ENCODE results near the gene S100A7A.
"Not testable (repeated sequence)": the region's sequence is repeated elsewhere in the genome, so short reads cannot be mapped to it uniquely, and the experiment has no call there.

The S100A7A gene

DNA sequence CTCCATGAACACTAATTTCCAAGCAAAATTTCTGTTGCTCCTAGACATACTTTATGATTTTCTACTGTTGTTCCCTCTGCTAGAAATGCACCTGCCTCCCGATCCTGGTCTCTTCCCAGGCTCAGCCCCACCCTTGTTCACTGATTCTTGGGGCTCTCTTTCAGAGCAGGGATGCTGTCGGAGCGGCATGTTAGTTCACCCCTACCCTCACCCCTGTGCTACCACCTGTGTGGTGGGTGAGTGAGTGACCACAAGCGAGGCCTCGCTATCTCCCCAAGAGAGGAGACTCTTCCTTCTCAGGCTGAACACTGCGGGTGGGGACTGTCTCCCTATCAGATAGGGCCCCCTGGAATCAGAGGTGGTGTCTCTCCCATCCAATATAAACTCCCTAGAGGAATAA, 20.5 kb upstream of the S100A7A start:
- no peak for DNase-seq

DNA sequence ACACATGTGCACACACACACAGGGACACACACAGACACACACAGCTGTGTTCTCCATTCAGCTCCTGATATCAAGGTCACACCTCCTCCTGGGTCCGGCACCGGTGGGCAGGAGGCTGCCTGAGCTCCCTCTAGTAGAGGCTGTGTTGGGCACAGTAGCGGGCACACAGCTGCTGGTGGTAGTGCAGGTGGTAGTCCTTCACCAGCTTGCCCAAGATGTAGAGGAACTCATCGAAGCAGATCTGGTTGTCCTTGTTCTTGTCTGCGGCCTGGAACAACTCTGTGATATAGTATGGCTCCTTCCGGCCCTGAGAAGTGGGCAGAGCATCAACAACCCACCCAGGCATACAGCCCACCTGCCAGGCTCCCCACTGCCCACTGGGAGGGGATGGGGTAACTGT, 19.9 kb upstream of the S100A7A start:
- DNase-seq: no peak

DNA sequence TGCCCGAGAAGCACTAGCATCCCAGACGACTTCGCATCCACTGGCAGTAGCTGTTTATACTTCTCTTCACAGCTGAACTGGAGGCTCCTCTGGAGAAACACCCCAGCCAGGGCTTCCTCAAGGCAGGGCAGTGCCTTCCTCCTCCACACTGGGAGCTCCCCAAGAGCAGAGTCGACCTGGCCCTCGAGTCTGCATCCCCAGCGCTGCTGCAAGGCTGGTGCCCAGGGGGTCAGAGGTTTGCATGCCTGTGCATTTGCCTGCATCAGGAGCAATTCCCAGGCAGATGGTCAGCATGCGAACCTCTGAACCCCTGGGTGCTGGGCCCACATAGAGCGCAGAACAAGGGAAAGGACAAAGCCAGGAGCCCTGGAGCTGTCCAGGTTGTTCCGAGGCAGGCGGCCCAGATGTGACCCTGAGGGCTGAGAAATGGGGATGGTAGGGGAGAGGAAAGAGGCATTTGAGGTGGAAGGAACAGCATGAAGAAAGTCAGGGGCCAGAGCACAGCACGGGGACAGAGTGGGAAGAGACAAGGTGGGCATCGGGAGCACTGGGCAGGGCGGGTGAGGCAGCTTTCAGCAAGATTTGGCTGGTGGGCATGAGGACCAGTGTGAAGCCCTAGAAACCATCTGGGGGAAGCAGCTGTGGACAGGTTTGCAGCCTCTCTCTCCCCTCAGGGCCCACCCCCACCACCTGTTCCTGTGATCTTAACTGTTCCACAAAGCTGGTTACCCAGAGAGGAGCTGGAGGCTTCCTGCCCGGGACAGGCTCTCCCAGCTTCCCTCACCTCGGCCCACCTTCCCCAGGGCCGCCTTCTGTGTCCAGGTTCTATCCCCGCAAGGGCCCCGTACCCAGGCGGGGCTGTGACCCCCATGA, 19.0 kb upstream of the S100A7A start:
- no peak for DNase-seq

DNA sequence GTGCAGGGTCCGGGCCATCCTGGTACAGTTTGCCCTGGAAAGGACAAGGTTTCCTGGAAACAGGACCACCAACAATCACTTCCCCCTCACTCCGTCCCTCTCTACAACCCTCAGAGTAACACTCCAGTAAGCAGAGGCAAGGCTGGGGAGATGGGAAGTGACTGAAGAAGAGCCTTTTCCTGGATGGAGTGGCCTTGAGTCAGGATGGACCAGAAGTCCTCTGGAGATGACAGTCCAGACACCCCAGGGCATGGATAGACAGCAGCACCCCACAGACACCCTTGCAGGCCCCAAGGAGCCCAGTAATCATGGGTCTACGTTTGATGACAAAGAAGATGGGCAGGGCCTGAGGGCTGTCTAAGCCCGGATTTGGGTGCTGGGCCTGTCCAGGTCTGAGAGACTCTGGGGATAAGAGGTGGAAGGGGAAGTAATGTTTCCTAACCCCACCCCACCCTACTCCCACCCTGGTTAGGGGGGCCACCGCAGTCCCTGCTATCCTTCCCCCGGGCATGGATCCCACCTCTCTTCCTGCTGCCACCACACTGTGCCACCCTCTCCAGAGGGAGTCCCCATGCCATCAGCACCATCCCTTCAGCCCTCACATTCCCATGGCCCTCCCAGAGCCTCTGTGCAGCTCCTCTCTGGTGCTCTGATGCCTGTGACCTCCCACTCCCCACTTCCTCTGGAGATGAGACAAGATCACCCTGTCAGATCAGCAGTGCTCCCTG, 18.2 kb upstream of the S100A7A start:
- no peak for DNase-seq

DNA sequence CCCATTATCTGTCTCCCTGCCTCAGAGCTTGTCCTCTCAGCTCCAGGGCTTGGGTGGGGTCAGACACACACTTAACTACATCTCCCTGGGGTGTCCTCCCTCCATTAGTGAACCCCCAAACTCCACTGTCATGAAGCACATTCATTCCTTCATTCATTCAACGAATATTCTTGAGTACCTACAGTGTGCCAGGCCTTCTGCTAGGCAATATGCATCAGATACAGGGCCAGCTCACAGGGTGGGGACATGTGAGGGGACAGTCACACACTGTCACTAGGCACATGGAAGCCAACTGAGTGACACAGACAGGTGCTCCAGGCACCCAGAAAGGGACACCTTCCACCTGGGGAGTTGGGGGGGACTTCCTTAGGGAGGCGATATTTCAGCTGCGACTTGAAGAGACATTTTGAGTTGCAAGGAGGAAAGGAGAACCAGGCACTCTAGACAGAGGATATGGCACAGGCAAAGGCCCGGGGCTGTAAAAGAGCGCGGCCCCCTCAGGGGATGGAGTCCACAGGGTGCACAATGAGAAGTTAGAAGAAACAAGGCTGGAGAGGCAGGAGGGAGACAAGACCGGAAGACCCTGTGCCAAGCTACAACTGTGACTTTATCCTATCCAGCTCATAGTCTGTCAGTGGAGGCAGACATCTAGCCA, 16.8 kb upstream of the S100A7A start:
- DNase-seq: no peak

- no peak for DNase-seq
Measured at GRCh38 chr1:153400244-153400643, 16.1 kb upstream of the S100A7A start.

DNA sequence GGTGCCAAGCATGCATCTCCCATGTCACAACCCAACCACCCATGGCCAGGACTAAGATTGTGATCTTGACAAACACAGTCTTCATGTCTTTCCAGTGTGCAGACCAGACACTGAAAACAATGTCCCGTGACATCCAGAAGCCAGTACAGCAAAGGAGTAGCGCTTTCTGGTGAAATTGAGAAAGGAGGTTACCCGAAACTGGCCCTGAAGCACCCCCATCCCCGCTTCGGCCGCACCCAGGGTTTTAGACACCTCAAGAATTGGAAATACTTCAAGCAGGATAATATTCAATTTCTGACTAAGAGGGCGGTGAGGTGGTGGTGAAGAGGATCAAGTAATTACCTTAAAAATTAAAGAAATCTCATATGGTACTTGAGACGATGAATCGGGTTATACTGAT, 14.9 kb upstream of the S100A7A start:
- no peak for DNase-seq

DNA sequence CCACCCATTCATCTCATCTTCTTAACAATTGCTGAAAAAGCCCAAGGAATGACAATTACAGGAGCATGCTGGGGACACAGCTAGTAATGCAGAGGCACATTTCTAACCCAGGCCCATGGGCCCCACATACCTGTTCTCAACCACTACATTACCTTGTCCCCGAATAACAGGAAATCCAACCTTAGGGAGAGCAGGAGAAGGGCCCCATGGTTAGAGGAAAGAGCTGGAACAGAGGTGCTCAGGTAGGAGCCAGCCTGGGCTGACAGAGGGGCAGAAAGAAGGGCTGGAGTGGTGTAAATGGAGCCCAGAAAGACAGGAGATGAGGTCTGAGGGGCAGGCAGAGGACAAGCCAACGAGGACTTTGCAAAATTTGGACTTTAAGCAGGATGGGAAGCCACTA, 14.1 kb upstream of the S100A7A start:
- no peak for DNase-seq

GRCh38 chr1:153403421-153404085, 12.8 kb upstream of the S100A7A start:
- no peak for DNase-seq

GRCh38 chr1:153404086-153404635, 12.2 kb upstream of the S100A7A start:
- no peak for DNase-seq

DNA sequence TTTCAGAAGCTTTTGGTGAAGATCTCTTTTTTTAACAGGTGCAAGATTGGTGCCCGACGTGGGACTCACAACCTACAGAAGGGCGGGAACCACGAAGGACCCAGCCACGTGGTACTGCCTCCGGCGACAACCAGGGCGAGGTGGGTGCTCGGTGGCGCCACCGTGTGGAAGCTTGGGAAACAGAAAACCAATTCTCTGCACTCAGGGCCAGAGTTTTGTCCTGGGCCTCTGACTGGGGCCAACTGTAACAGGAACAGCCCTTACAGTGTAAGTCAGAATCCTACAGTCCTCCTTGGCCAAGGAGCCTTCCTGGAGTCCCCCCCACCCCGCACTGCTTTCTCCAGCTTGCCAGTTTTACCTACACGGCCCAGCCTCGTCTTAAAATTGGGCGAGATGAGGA, 11.6 kb upstream of the S100A7A start:
- no peak for DNase-seq

DNA sequence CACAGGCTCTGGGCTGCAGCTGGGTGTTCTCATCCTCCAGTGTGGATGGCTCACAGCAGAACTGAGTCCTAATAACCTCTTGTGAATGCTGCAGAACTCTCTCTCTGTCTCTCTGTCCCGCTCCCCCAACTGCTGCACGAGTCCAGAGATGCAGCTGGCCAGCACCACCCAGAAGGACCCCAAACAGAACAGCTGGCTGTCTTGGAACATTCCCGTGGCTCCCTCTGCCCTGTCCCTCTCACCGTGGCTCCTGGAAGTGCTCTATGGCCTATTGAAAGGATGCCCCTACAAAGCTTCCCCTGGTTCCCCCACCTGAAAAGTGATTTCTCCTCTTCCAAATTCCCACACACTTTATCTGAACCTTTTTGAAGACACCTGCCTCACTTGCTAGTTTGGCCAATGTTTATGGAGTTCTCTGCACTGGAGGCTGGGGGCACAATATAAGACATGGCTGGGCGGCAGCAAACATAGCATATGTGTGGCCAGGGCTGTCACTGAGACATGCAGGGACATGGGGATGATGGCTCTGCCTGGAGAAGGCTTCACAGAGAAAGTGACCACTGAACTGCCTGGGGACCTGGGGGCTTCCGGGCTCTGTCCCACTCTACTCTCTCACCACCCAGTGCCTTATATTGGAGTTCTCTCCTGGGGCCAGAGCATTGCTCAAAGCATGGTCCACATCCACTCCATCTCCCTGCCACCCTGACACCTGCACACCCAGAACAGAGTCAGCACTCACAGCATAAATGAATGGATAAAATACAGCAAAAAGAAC, 10.3 kb upstream of the S100A7A start:
- DNase-seq: not testable (repeated sequence)

DNA sequence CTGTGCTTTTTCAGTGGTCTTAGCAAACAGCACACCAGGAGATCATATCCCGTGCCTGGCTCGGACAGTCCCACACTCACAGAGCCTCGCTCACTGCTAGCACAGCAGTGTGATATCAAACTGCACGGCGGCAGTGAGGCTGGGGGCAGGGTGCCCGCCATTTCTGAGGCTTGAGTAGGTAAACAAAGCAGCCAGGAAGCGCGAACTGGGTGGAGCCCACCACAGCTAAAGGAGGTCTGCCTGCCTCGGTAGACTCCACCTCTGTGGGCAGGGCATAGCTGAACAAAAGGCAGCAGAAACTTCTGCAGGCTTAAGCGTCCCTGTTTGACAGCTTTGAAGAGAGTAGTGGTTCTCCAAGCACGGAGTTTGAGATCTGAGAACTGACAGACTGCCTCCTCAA, 9.0 kb upstream of the S100A7A start:
- peak; percentile 21 for DNase-seq

DNA sequence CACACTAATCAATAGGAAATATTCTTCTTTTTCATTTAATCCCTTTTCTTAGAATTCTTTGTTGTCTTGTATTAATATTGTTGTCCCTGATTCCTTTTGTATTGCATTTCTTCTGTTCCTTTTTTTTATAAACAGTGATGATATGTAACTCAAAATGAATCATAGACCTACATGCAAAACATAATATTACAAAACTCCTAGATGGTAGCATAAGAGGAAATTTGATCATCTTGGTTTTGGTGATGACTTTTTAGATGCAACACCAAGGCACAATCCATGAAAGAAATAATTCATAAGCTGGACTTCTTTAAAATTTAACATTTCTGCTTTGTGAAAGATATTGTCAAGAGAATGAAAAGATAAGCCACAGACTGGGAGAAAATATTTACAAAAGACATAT, 2.4 kb upstream of the S100A7A start:
- not testable (repeated sequence) for DNase-seq

- no peak for DNase-seq
Measured at GRCh38 chr1:153417136-153417888, 992 bp downstream of the S100A7A start.

DNA sequence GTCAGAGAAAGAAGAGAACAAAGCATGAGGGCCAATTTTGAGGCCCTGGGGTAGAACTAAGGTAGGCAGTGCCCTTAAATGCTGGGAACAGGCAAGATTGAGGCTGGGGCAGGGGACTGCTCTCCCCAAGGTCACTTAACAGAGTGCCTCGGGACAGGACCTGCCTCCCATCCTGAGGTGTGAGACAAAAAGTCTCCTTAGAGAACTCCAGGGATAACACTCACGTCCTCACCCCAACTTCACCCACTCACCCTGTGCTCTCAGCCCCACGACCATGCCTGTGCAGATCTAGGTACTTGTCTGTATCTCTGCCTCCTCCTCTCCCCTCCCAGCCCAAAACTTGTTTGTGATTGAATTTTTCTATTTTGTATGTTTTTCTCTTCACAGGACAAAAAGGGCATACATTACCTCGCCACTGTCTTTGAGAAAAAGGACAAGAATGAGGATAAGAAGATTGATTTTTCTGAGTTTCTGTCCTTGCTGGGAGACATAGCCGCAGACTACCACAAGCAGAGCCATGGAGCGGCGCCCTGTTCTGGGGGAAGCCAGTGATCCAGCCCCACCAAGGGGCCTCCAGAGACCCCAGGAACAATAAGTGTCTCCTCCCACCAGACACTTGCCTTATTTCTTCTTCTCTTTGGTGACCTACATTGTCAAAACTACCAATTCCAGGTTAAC, 2.6 kb downstream of the S100A7A start:
- not testable (repeated sequence) for DNase-seq

DNA sequence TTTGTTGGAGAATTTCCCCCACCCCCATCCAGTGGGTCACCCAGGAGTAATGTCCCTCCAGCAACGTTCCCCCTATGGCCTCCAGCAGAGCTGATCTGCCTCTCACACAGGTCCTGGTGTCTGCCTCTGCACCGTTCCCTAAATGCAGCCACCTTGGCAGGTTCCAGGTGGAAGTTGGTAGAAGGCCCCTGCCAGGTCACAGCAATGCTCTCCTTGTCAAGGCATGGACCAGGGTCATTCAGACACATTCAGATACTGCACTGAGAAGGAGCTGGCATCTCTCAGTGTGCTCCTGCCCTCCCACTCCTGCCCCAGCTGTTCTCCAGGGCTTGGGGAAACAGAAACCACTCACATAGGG, 3.1 kb downstream of the S100A7A start:
- DNase-seq: not testable (repeated sequence)

DNA sequence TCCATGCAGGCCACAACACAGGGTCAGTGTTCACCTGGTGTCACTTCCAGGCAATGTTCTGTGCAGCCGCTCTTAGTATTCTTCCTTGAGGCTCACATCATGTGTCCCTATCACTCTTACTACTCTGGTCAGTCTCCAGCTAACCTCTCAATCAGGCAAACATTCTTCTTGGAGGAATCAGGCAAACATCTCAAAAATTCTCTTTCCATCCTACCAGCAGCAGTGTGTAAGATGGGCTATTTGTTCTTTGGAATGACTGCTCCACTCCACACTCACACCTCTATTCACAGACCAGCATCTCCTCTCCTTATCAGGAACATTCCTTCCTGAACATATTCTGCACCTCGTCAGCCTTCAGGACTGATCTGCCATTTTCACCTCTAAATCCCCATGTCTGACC, 4.0 kb downstream of the S100A7A start:
- DNase-seq: no peak

GRCh38 chr1:153422450-153423068, 6.2 kb downstream of the S100A7A start:
- no peak for DNase-seq

GRCh38 chr1:153426809-153427208, 10.5 kb downstream of the S100A7A start:
- DNase-seq: no peak

All from NCI-H748 treated with DMSO at 0.1 percent for 48 hours (cell line).